NOMO-1 treated with DMSO at 0.1 percent for 48 hours (cell line): ENCODE results near the gene SHPK.

Experiments used
- DNase-seq: peaks from one replicate; lab custom pipeline; 2025; ENCODE audit not compliant: unreplicated experiment; lab: John Stamatoyannopoulos, UW

The SHPK gene, protein sequence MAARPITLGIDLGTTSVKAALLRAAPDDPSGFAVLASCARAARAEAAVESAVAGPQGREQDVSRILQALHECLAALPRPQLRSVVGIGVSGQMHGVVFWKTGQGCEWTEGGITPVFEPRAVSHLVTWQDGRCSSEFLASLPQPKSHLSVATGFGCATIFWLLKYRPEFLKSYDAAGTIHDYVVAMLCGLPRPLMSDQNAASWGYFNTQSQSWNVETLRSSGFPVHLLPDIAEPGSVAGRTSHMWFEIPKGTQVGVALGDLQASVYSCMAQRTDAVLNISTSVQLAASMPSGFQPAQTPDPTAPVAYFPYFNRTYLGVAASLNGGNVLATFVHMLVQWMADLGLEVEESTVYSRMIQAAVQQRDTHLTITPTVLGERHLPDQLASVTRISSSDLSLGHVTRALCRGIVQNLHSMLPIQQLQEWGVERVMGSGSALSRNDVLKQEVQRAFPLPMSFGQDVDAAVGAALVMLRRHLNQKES

DNA sequence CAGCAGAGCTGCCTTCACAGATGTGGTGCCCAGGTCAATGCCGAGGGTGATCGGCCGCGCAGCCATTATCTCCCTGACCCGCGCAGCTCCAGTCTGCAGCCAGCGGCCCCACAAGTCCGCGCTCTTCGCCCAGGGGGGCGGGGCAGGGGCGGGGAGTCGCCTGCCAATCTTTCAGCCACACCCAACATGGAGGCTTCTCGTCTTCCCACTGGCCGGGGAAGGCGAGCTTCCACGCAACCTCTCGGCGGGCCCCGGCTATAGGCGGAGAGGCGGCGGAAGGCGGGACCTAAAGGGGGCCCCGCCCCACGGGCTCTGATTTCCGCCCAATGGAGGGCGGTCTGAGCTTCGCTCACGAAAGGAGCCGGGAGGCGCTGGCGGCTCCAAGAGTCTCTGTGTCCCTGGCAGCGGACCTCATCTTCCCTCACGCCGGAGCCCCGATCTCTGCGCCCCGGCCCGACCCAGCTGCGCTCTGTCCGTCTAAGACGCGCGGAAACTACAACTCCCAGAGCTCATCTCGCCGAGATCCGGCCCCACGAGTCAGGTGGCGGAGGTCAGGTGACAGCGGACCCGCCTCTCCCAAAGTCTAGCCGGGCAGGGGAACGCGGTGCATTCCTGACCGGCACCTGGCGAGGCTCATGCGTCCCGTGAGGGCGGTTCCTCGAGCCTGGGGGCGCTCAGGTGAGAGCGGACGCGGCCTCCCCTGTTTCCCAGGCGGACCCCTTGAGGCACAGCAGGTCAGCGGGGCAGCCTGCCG, at the start of gene SHPK, which contains the start of gene CTNS:
Gene SHPK, minus strand, starts transcription at position 97 of the 754 bp plus-strand sequence. Its CDS starts 31 bp downstream, at position 66.
Gene CTNS, plus strand, starts transcription at position 607 of the 754 bp plus-strand sequence. CDS start 3,447 bp downstream, outside the sequence.
- peak; percentile 97 for DNase-seq

DNA sequence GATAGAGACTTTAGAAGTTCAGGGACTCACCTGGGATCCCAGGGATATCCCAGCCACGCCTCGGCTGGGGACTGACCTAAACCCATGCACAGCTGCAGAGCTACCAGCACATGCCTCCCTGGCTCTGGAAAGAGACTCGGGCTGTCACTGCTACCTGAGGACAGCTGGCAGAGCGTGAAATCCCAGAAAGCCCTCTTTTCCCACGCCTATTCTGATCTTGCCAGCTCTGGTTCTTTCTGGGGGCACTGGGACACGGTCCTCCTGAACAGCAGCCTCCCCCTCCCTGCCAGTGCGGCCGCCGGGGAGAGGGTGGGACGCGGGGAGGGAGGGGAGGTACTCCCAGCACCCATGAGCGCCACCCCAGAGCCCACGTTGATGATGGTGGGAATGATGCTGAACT, 49.1 kb upstream of the SHPK start:
- DNase-seq: no peak

DNA sequence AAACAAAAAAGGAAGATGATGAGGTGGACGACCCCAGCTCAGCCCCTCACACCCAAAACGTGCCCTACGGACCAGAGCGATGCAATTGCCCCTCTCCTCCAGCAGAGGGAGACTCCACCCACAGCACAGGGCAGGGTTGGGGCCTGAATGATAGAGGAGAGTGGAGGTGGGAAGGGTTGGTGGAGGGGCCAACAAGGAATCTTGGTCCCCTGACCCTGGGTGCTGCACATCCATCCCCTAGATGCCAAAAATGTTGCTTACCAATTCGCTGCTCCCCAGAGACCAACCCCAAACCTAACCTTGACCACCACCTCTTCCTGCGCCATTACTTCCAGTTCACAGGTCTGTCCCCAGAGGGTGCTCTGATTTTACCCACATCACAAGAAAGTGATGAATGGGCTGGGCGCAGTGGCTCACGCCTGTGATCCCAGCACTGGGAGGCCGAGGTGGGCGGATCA, 47.0 kb upstream of the SHPK start:
- DNase-seq: peak; percentile 36

DNA sequence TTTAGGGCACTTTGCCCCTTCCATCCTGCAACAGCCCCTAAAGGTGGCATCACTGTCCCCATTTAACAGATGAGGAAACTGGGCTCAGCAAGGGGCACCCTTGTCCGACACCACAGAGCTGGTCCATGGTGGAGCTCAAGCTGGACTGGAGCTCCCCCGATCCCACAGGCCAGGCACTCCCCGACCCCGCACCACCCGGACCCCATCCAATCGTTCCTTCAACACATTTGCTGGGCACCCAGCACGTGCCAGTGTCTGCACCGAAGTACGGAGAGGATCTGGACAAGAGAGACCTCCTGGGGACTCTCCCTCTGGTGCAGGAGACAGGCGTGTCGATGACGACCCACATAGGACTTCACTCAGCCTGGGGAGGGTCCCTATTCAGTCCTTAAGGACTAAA, 46.0 kb upstream of the SHPK start:
- DNase-seq: no peak

DNA sequence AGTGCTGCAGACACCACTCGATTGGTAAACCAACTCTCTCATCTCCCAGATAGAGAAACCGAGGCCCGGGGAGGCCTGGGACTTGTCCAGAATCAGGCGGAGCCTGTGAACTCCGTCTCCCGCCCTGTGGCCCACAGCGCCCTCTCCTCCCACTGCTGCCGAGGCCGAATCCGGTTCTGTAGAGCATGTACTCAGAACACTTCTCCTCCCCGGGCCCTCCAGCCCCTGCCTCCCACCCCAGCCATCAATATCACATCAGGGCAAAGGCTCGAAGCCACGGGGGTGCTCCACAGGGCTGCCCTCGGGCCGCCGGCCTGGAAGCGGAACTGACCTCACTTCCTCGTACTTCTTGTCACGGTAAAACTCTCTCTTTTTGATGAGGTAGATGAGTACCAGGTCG, 45.5 kb upstream of the SHPK start:
- no peak for DNase-seq

DNA sequence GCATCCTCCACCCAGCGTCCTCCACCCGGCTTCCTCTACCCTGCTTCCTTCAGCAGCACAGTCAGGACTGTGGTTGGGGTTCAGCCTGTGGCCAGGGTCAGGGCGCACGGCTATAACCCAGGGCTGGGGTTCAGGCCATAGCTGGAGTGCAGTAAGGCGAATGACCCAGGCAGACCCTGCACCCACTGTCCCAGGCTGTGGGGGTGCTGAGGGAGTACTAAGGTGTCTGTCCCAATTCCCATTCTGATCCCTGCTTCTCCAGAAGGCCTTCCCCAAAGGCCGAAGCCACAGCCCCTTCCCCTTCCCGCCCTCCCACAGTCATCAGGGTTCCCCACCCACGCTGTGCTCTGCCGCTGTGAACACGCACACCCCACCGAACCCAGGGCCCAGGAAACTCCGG, 45.0 kb upstream of the SHPK start:
- no peak for DNase-seq

DNA sequence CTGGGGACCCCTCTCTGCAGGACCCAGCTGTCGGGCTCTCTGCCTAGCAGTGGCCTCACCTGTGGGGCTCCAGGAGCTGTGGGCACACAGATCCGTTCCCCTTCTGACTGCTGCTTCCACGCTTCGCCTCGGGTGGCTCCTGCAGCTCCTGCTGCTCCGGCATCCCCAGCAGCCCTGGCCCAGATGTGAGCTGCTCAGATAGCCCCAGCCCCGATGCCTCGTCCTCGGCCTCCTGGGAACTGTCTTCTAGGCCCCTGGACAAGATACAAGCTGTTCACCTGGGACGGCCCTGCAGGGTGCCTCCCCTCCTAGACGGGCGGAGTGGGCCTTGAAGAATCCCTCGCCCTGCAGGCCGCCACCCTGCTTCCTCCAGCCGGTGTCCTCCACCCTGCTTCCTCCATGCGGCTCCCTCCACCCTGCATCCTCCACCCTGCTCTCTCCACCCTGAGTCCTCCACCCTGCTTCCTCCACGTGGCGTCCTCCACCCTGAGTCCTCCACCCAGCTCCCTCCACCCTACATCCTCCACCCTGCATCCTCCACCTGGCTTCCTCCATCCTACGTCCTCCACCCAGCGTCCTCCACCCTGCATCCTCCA, 43.6 kb upstream of the SHPK start:
- no peak for DNase-seq

DNA sequence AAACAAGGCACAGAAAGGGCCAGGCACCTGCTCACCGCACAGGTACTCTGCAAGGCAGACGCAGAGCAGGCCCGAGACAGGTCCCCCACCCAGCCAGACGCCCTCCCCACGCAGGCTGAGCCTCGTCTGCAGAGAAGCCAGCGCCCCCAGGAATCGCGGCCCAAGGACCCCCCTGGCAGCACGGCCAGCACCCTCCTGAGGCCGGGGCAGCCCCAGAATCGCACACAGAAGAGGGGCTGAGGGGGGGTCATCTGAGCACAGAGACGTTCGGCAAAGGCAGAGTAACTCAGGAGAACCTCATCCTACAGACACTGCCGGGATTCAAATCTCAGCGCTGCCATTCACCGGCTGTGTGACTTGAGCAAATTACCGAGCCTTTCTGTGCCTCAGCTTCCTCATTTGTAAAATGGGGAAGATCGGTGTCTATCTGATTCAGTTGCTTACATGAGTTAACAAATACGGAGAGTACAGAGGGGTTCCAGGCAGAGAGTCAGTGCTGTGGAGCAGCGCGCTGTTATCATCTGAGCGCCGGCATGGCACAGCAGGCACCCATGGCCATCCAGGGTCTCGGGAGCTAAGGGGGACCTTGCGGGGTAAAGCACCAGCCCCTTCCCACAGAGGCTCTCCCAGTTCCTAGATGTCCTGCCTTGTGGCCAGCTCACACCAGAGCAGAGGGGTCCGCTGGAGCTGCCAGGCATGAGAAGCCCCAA, 42.9 kb upstream of the SHPK start:
- peak; percentile 15 for DNase-seq

DNA sequence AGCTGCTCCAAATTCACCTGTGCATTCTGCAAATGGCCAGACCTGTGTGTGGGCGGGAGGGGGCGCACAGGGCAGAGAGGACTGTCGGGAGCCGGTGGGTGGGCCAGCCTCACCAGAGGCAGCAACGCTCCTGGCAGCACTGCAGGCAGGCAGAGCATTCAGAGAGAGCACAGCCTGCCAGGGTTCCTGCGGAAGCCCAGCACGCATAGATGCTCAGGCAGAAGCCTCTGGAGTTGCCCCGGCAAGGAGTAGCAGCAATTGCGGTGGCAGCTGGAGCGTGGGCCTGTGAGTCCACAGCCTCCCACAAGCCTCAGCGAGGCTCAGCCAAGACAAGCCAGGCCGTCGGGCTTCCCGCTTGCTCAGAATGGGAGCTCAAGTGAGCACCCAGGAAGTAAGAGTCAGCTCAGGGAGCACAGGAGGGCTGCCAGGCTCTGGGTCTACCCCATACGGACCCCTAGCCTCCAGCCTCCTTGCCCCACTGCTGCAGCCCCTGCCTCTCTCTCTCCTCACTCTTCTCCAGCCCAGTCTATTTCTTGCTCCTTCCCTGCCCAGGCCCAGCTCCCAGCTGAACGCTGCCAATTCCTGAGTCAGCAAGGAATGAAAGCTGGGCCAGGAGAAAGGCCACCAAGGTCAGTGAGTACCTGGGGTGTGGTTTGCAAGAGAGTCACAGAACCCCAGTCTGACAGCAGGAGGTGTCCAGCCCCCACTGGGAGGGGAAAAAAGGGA, 42.2 kb upstream of the SHPK start:
- DNase-seq: no peak

DNA sequence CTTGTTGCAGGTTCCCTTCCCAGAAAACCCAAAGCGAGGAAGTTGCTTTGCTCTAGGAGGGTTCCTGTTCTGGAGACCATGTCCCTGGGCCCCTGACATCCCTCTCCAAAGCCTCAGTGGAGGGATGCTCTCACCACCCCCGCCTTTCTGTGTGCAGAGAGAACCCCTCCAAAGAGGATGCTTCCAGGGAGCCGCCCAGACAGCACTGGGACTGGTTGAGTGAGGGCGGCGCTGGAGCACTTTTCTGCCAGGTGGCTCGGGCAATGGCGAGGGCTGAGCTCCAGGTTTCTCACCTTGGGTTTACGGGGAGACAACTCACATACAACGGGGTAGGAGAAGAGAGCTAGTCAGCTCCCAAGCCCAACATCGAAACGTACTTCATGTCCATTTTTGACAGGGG, 39.8 kb upstream of the SHPK start:
- DNase-seq: no peak

DNA sequence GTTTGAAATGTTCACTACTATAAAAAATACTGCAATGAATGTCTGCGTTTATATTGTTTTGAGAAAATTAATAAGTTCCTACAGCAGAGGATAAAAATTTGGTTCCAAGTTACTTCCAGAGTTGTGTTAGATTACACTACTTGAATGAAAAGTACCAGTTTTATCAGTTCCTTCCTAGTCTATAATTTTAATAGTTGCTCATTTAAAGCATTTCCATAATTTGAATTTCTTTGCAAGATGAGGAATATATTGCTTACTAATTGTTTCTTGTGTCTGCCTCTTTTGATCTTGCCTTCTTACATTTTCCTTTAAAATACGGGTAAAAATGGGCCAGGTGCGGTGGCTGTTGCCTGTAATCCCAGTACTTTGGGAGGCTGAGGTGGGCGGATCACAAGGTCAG, 36.5 kb upstream of the SHPK start:
- no peak for DNase-seq

DNA sequence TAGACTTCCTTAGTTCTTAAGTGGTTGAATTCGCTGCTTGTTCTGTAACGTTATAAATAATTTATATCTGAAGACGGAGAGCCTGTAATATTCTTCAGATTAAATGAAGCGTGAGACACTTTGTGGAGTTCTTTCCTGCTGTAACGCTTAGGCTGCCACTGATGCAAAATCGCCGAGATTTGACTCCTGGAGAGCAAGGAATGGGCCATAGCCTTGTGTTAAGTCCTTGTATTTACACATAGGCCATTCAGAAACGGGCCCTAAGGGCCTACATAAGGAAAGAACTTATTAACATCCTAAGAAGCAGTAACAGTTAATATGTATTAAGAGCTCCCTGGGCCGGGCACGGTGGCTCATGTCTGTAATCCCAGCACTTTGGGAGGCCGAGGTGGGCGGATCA, 33.5 kb upstream of the SHPK start:
- DNase-seq: no peak

DNA sequence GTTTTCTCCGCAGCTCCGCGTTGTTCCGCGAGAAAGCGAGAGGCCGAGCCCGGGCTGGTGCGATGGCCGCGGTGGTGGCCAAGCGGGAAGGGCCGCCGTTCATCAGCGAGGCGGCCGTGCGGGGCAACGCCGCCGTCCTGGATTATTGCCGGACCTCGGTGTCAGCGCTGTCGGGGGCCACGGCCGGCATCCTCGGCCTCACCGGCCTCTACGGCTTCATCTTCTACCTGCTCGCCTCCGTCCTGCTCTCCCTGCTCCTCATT, 33.0 kb upstream of the SHPK start:
- DNase-seq: no peak

DNA sequence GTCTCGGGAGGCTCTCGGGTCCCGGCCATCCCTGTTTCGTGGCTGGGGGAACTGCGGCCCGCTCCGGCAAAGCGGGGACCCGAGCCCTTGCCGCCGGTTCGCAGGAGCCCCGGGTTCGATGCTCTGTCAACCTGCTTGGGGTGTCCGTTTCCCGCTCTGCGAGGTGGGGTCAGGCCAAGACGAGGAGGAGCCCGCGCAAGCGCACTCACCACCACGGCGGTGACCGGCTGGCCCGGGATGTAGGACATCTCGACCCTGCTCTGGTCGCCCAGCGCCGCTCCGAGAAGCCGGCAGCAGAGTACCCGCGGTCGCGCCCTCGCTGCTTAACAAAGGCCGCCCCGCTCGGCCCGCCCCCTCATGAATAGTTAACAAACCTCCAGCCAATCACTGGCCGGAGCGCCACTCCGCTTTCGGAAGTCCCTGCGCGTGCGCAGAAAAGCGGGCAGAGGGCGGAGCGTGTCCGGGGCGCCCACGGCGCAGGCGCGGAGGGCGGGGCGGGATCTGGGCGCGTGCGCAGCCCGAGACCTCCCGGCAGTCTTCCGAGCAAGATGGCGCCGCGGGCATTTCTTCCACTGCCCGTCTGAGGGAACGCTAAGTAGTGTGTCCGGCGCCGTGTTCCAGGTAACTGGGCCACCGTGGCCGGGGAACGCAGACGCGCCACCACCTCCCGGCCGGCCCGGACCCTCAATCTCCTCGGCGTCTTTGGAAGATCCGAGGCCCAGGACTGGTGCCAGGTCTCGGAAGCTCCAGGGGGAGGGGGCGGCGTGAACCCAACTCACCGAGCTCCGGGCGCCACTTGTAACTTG, 32.4 kb upstream of the SHPK start, which contains the start of the genes EMC6 and TAX1BP3:
Gene EMC6, plus strand, starts transcription at position 534 of the 806 bp plus-strand sequence. CDS start 335 bp downstream, outside the sequence.
Gene TAX1BP3, minus strand, starts transcription at position 300 of the 806 bp plus-strand sequence. Its CDS starts 52 bp downstream, at position 248.
- peak; percentile 96 for DNase-seq

DNA sequence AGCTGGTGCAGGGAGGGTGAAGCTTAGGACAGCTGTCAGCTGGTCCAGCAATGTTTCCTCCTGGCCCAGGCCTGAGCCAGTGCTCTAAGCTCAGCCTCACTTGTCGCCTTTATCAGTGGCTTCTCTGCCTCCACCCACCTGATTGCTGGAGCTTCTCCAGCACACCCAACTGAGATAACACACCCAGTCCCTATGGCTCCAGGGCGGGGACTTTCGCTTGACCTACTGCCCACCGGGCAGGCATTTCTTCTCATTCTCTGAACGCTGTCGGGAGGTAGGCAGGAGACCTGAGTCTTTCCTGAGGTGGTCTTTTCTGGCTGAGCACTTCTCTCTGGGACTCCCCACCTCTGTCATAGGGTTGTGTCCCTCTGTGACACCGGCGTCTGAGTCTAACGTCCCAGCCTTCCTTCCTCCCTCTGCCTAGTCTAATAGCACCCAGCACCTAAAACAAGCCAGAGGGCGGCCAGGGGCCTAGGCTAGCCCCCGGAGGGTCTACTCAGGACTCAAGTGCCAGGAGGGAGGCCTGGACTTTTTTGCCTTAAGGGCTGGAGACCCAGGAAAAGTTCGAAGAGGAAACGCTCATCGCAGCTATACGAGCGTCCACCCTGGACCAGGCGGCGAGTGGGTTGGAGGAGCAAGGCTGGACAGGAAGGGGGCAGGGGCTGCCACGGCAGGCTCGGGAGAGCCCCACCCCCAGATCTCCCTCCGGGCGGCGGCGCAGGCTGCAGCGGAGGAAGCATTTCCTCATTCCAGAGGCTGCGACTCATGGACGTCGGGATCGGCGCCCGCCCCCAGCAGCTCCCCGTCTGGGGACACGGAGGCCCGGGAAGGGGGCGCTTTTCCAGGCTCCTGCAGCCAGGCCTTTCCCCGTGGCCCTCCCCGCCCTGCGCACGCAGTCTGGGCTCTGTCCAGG, 31.6 kb upstream of the SHPK start:
- no peak for DNase-seq

DNA sequence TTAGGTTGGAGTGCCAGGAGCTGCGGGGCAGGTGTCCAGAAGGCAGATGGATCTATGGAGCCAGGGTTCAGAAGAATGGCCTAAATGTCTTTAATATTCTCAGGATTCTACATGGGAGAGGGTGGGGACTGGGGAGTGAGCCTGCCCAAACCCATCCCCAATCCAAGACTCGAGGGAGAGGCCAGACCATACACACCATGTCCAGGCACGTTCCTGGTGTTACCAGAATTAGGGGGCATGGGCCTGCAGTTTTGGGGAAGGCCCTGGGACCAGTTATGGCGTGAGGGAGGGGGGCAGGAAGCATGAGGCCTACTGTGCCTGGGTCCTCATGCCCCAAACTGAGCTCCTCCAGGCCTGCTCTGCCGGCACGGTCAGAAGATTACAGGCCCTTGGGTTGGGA, 30.5 kb upstream of the SHPK start:
- no peak for DNase-seq

DNA sequence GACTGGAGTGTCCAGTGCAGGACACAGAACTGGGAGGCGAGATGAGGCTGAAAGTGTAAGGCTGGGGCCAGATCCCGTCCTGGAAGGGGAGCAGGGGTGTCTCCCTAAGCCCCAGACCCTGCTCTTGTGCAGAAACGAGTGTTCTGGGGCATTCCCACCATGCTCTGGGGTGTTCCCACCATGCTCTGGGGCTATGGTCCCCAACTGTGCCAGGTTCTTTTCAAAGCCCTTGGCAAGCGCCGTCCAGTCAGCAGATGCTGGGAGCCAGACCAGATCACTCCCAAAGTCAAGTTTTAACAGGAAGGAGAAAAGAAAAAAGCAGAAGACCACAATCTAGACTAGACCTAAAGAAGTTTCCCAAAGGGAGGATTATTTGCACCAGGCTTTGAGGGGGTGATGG, 29.8 kb upstream of the SHPK start:
- DNase-seq: no peak
